Measurements from ENCODE around the gene VTN. TPM values are rescaled to one million over a fixed set of nuclear protein-coding genes. Genes with fewer than 3 reads are reported as not detected.

The VTN gene
- total RNA-seq, 1 donor from 2014 or later = 2.7 TPM

DNA sequence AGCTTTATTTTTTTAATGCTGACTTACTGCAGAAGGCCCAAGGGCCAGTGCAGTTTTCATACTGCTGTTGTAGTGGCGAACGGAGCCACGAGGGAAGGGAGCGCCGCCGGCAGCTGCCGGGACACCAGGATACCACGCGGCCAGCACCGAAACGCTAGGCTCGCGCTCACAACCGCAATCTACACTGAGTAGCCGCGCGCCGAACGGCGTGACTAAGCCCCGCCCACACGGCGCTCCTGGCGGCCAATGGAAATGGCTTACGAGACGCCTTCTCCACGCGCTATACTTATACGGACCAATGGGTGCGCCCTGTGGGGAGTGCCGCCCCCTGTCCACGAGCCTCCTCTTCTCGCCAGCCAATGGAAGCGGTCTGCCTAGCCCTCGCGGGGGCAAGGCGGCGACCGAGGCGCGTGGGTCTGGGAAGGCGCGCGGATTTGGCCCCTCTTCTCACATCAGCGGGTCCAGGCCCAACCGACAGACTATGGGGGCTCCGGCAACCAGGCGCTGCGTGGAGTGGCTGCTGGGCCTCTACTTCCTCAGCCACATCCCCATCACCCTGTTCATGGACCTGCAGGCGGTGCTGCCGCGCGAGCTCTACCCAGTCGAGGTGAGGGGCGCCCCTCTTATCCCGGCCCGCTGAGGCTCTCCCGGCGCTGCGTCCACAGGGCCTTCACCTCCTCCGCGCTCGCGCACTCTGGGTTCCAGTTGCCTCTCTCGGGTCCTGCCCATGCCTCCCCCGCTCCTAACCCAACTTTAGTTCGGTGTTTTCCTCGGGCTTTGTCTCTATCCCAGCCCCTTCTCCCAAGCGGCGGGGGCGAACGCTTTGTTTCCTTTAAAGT is 51.1 kb downstream of the VTN start, which contains the start of gene TMEM97:
TSS of gene TMEM97 (plus strand) at position 442 of the 839 bp plus-strand sequence. CDS start at position 482, 40 bp downstream.
- H3K9me3 Mint-ChIP-seq (ENCODE audit: unreplicated experiment) = no peaks in the 10 kb centered on the region
- TF ChIP-seq, protein P1, sequence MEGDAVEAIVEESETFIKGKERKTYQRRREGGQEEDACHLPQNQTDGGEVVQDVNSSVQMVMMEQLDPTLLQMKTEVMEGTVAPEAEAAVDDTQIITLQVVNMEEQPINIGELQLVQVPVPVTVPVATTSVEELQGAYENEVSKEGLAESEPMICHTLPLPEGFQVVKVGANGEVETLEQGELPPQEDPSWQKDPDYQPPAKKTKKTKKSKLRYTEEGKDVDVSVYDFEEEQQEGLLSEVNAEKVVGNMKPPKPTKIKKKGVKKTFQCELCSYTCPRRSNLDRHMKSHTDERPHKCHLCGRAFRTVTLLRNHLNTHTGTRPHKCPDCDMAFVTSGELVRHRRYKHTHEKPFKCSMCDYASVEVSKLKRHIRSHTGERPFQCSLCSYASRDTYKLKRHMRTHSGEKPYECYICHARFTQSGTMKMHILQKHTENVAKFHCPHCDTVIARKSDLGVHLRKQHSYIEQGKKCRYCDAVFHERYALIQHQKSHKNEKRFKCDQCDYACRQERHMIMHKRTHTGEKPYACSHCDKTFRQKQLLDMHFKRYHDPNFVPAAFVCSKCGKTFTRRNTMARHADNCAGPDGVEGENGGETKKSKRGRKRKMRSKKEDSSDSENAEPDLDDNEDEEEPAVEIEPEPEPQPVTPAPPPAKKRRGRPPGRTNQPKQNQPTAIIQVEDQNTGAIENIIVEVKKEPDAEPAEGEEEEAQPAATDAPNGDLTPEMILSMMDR (IDR thresholded peaks at IDR 0.05; ENCODE audit: insufficient read depth, low read depth, low read length) = no peak
- TF ChIP-seq EZH2 (IDR thresholded peaks at IDR 0.05; ENCODE audit: insufficient read depth, low read length) = no peak
- H2AFZ ChIP-seq (ENCODE audit: low read depth, low read length) = peak within 1 kb of the TSS; percentile 89
- H3K27me3 ChIP-seq (ENCODE audit: insufficient read depth, low read length) = peaks cover under 1% of the 10 kb centered on the region
- H3K9ac ChIP-seq (ENCODE audit: low read length) = peak within 1 kb of the TSS; percentile 81
- H3K4me3 Mint-ChIP-seq (ENCODE audit: unreplicated experiment) = peak within 1 kb of the TSS; percentile 94
- peaks cover 19% of the 10 kb centered on the region for H3K27me3 Mint-ChIP-seq (ENCODE audit: low read depth, unreplicated experiment)
- H3K36me3 Mint-ChIP-seq (ENCODE audit: low read depth, unreplicated experiment) = no peaks in the 10 kb centered on the region
- H3K4me3 ChIP-seq (ENCODE audit: insufficient read depth, low read depth, low read length) = peak within 1 kb of the TSS; percentile 78
- H3K27ac Mint-ChIP-seq (ENCODE audit: unreplicated experiment) = peak within 1 kb of the TSS; percentile 64
- peak within 1 kb of the TSS; percentile 65 for H3K27ac ChIP-seq (ENCODE audit: low read depth, low read length)
- H3K9me3 ChIP-seq (ENCODE audit: insufficient read depth, low read depth, low read length) = no peaks in the 10 kb centered on the region
- H3K4me1 ChIP-seq (ENCODE audit: insufficient read depth, low read length) = peaks cover 17% of the 10 kb centered on the region
- FAIRE-seq (no peak), DNase-seq (ENCODE audit: low read depth) (peak; percentile 95)
- peak within 1 kb of the TSS; percentile 89 for H3K4me2 ChIP-seq (ENCODE audit: low read length)
- H4K20me1 ChIP-seq (ENCODE audit: insufficient read depth, low read length) = no peaks in the 10 kb centered on the region
- H3K79me2 ChIP-seq (ENCODE audit: insufficient read depth, low read length) = peaks cover 34% of the 10 kb centered on the region
- H3K4me1 Mint-ChIP-seq (ENCODE audit: low read depth, unreplicated experiment) = peaks cover 6% of the 10 kb centered on the region
- H3K36me3 ChIP-seq (ENCODE audit: insufficient read depth, low read length) = no peaks in the 10 kb centered on the region

DNA sequence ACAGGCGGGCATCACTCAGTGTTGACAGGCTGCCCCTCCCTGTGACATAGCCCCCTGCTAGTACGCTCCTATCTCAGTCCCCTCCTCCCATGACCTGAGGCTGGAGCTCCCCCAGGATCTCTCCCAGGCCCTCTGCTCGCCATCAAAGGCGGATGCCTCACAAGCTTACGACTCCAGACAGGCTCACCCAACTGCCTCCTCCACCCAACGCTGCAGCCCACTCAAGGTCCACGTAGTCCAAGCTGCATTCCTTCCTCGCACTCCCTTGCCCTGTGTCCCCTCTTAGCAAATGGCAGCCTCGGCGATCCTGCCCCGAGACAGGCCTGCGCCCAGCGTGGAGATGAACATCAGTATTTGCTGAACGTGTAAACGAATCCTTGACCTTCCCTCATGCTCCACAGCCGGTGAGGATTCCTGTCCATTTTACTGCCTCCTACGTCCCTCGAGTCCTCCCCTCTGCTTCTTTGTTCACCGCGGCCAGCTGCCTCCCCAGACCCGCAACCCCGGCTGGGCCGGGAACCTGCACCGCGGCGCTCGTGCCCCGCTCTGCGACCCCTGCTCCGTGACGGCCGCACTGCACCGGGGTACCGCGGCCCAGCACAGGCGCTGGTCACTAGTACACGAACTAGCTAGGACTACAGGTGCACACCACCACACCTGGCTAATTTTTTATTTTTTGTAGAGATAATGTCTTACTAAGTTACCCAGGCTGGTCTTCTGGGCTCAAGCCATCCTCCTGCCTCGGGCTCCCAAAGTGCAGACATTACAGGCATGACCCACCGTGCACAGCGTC is 51.9 kb downstream of the VTN start:
- Histone ChIP-seq H3K27ac (ENCODE audit: low read depth, low read length) (no peak overlapping the region), H3K79me2 (ENCODE audit: insufficient read depth, low read length) (peaks cover 34% of the 10 kb centered on the region), H3K4me1 (ENCODE audit: insufficient read depth, low read length) (peaks cover 17% of the 10 kb centered on the region), H3K4me3 (ENCODE audit: insufficient read depth, low read depth, low read length) (peak overlapping the region; percentile 78), H2AFZ (ENCODE audit: low read depth, low read length) (peak overlapping the region; percentile 89), H3K9me3 (ENCODE audit: insufficient read depth, low read depth, low read length) (no peaks in the 10 kb centered on the region), H3K27me3 (ENCODE audit: insufficient read depth, low read length) (peaks cover 5% of the 10 kb centered on the region), H3K4me2 (ENCODE audit: low read length) (peak overlapping the region; percentile 89), H3K36me3 (ENCODE audit: insufficient read depth, low read length) (no peaks in the 10 kb centered on the region), H4K20me1 (ENCODE audit: insufficient read depth, low read length) (no peaks in the 10 kb centered on the region), H3K9ac (ENCODE audit: low read length) (peak overlapping the region; percentile 14)
- Mint-ChIP-seq H3K27me3 (ENCODE audit: low read depth, unreplicated experiment) (peaks cover 19% of the 10 kb centered on the region), H3K4me1 (ENCODE audit: low read depth, unreplicated experiment) (peaks cover 6% of the 10 kb centered on the region), H3K36me3 (ENCODE audit: low read depth, unreplicated experiment) (no peaks in the 10 kb centered on the region), H3K4me3 (ENCODE audit: unreplicated experiment) (peak overlapping the region; percentile 94), H3K27ac (ENCODE audit: unreplicated experiment) (peak overlapping the region; percentile 64), H3K9me3 (ENCODE audit: unreplicated experiment) (no peaks in the 10 kb centered on the region)
- TF ChIP-seq, protein P1 (IDR thresholded peaks at IDR 0.05; ENCODE audit: insufficient read depth, low read depth, low read length) = no peak
- TF ChIP-seq EZH2 (IDR thresholded peaks at IDR 0.05; ENCODE audit: insufficient read depth, low read length) = no peak
- FAIRE-seq (no peak), DNase-seq (ENCODE audit: low read depth) (no peak)

Small RNAs within 50 kb of the gene (microRNA-seq; reads per million reads assigned to microRNA genes)
- gene MIR4723 = 3.0 reads per million, percentile 6 among the genes with 10 or more reads in this experiment

Other genes with a start within 250 kb of the VTN start
- 13.4 and 20.4 TPM in 2 replicates for gene TMEM97, start 51.1 kb downstream of the VTN start, total RNA-seq
- 69.9 and 70.4 TPM in 2 replicates for gene IFT20, start 34.8 kb downstream of the VTN start, total RNA-seq
- 87.0 and 100 TPM in 2 replicates for gene TNFAIP1, start 34.5 kb downstream of the VTN start, total RNA-seq
- 78.6 and 79.1 TPM in 2 replicates for gene POLDIP2, start 12.8 kb downstream of the VTN start, total RNA-seq
- gene SEBOX, start 5.1 kb downstream of the VTN start, total RNA-seq = not detected in 2 replicates
- 12.8 and 14.4 TPM in 2 replicates for gene SARM1, start 1.4 kb upstream of the VTN start, total RNA-seq
- gene SLC46A1, start 35.9 kb upstream of the VTN start, total RNA-seq = 7.4 and 7.9 TPM in 2 replicates
- gene SLC13A2, start 103.3 kb upstream of the VTN start, total RNA-seq = not detected in 2 replicates
- not detected in 2 replicates for gene FOXN1, start 136.0 kb upstream of the VTN start, total RNA-seq
- 23.1 and 27.7 TPM in 2 replicates for gene UNC119, start 182.3 kb upstream of the VTN start, total RNA-seq
- gene PIGS, start 201.2 kb upstream of the VTN start, total RNA-seq = 71.5 and 88.2 TPM in 2 replicates
- gene ALDOC, start 206.6 kb upstream of the VTN start, total RNA-seq = 10.3 and 11.7 TPM in 2 replicates
- gene SPAG5, start 228.7 kb upstream of the VTN start, total RNA-seq = 7.0 and 8.7 TPM in 2 replicates
- gene RSKR, start 243.9 kb upstream of the VTN start, total RNA-seq = 10.4 and 13.5 TPM in 2 replicates